SIG-M5 treated with dmso at 0.1 percent for 504 hours (cell line): Measurements from ENCODE around the gene HSP90B1.

Experiments
- DNase-seq: peaks from one replicate; lab custom pipeline; 2025; ENCODE audit not compliant: unreplicated experiment; lab: John Stamatoyannopoulos, UW

Gene HSP90B1

GRCh38 chr12:103929046-103929783 lies 995 bp upstream of the HSP90B1 start:
- peak; percentile 96 for DNase-seq

GRCh38 chr12:103929784-103930033 lies 501 bp upstream of the HSP90B1 start:
- DNase-seq: no peak

- peak; percentile 58 for DNase-seq
These were observed 851 bp downstream of the HSP90B1 start for GRCh38 chr12:103930787-103931735.

GRCh38 chr12:103933237-103933636 lies 3.0 kb downstream of the HSP90B1 start:
- DNase-seq: no peak

- DNase-seq: no peak
These were observed 6.5 kb downstream of the HSP90B1 start for GRCh38 chr12:103936679-103937078.

- no peak for DNase-seq
These were observed 14.8 kb downstream of the HSP90B1 start for GRCh38 chr12:103944964-103945363.

- no peak for DNase-seq
These were observed 17.8 kb downstream of the HSP90B1 start for GRCh38 chr12:103947871-103948555.

- DNase-seq: no peak
These were observed 18.7 kb downstream of the HSP90B1 start for GRCh38 chr12:103948746-103949406.

GRCh38 chr12:103952497-103952896 lies 22.3 kb downstream of the HSP90B1 start:
- DNase-seq: no peak

- DNase-seq: no peak
These were observed 25.8 kb downstream of the HSP90B1 start for GRCh38 chr12:103955811-103956508.

- no peak for DNase-seq
These were observed 26.4 kb downstream of the HSP90B1 start for GRCh38 chr12:103956509-103957027.

GRCh38 chr12:103957865-103958388 lies 27.7 kb downstream of the HSP90B1 start:
- DNase-seq: no peak

- DNase-seq: no peak
These were observed 28.4 kb downstream of the HSP90B1 start for GRCh38 chr12:103958621-103959020.

GRCh38 chr12:103960616-103961227 lies 30.5 kb downstream of the HSP90B1 start:
- DNase-seq: no peak

- no peak for DNase-seq
These were observed 32.3 kb downstream of the HSP90B1 start for GRCh38 chr12:103962493-103962892.

GRCh38 chr12:103964805-103965204 lies 34.6 kb downstream of the HSP90B1 start:
- no peak for DNase-seq

- DNase-seq: no peak
These were observed 35.0 kb downstream of the HSP90B1 start for GRCh38 chr12:103965255-103965589.

GRCh38 chr12:103965590-103966504 lies 35.6 kb downstream of the HSP90B1 start, which contains the start of gene TDG:
Gene TDG, plus strand, starts transcription at chr12:103965872. Its CDS starts 166 bp downstream, at chr12:103966038.
- peak; percentile 99 for DNase-seq

- DNase-seq: no peak
These were observed 36.5 kb downstream of the HSP90B1 start for GRCh38 chr12:103966736-103967135.
